GM19023 (cell line): ENCODE results near the gene THAP3.
A peak's percentile ranks its signal among the peaks of the same experiment; 100 is the strongest.

Experiments
- ATAC-seq: cut with Tn5 transposase; IDR thresholded peaks from one replicate; pipeline ENCODE4 v1.9.1; 2021; ENCODE audit warnings: mild to moderate bottlenecking, moderate library complexity; ENCODE audit not compliant: unreplicated experiment

The THAP3 gene

DNA sequence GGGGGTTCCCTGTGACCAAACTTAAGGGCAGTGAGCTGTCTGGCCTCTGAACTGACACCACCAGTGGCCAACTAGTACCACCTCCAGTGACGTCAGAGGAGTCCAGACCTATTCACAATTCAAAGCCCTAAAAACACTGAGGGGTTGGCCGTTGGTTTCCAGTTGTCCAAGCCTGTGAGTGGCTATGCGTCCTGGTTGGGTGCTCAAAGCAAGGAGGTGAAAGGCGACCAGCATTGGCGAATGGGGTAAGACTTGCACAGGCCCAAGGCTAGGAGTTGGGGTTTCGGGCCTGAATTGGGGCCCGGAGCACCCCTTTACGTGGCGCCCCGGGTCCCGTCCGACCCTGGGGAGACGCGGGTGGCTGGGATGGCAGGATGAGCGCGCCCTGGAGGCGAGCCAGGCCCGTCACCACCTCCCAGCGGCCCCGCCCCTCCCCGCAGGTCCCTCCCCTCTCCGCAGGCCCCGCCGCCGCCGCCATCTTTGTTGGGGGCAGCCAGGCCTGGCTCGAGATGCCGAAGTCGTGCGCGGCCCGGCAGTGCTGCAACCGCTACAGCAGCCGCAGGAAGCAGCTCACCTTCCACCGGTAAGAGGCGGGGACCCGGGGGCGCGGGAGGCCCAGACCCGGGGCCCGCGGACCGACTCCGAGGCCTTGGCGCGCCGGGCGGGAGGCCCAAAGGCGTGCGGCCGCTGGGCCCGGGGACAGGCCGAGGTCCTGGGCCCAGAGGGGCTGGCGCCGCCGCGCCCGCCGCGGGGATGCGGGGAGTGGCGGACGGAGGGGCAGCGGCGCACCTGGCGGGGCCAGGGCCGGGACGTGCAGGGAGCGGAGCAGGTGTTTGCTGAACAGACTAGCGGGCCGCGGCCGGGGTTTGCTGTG lies at the start of gene THAP3:
THAP3 (plus strand) TSS at position 159 of the 874 bp plus-strand sequence; CDS start at position 510, 351 bp downstream.
- peak; percentile 87 for ATAC-seq

- no peak for ATAC-seq
Measured at GRCh38 chr1:6577831-6578525, 46.7 kb upstream of the THAP3 start.

DNA sequence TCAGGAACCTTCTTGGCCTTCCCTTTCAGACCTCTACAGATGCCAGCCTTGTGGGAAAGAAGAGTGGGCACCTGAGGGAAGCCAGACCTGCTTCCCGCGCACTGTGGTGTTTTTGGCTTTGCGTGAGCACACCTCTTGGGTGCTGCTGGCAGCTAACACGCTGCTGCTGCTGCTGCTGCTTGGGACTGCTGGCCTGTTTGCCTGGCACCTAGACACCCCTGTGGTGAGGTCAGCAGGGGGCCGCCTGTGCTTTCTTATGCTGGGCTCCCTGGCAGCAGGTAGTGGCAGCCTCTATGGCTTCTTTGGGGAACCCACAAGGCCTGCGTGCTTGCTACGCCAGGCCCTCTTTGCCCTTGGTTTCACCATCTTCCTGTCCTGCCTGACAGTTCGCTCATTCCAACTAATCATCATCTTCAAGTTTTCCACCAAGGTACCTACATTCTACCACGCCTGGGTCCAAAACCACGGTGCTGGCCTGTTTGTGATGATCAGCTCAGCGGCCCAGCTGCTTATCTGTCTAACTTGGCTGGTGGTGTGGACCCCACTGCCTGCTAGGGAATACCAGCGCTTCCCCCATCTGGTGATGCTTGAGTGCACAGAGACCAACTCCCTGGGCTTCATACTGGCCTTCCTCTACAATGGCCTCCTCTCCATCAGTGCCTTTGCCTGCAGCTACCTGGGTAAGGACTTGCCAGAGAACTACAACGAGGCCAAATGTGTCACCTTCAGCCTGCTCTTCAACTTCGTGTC lies 45.9 kb upstream of the THAP3 start:
- ATAC-seq: no peak

GRCh38 chr1:6579374-6580118 lies 45.1 kb upstream of the THAP3 start, which contains the start of gene ZBTB48:
ZBTB48 (plus strand) TSS chr1:6579994; CDS start chr1:6580610, 616 bp downstream.
- peak; percentile 94 for ATAC-seq

GRCh38 chr1:6580119-6580592 lies 44.5 kb upstream of the THAP3 start:
- ATAC-seq: peak; percentile 6

GRCh38 chr1:6580593-6581409 lies 43.9 kb upstream of the THAP3 start:
- ATAC-seq: no peak

DNA sequence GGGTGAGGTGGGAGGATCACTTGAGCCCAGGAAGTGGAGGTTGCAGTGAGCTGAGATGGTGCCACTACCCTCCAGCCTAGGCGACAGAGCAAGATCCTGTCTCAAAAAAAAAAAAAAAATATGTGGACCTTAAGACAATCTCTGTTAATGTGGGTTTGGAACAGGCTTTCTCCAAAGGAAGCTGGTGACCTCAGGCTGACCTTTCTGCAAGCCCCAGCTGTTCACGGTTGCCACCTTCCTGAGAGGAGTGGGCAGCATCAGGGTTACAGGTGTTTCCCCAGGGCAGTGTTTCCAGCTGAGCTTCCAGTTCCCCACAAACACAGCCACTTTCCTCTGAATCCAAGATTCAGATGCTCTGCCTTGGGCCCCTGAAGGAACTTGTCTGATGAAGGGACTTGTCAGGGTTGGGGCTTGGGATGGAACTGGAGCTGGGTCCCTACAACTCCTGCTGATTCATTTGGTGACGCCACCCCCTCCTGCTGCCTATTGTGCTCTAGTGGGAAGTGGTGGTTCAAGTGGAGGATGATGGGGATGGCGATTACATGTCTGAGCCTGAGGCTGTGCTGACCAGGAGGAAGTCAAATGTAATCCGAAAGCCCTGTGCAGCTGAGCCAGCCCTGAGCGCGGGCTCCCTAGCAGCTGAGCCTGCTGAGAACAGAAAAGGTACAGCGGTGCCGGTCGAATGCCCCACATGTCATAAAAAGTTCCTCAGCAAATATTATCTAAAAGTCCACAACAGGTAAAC lies 42.9 kb upstream of the THAP3 start:
- no peak for ATAC-seq

DNA sequence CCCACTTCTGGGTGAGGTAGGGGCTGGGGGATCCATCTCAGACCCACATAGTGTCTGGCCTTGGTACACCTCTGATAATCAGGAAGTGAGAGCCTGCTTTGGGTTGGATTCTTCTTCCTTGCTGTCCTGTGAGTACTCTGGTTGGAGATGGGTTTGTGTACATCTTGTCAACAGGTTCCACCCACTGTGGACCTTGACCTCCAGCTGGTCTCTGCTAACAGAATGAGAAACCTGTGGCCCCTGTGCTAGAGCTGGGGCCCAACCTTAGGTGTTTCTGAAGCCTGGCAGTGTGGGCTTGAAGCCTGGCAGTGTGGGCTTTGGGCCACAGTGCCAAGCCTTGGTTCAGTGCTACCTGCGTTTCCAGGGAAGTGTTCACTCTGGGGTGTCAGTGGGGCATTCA lies 42.3 kb upstream of the THAP3 start:
- no peak for ATAC-seq

- no peak for ATAC-seq
Measured at GRCh38 chr1:6584126-6585080, 40.3 kb upstream of the THAP3 start.

GRCh38 chr1:6585081-6585722 lies 39.5 kb upstream of the THAP3 start:
- ATAC-seq: no peak

GRCh38 chr1:6585841-6586240 lies 38.8 kb upstream of the THAP3 start:
- no peak for ATAC-seq

GRCh38 chr1:6586404-6586816 lies 38.3 kb upstream of the THAP3 start:
- no peak for ATAC-seq

GRCh38 chr1:6587261-6588005 lies 37.2 kb upstream of the THAP3 start:
- no peak for ATAC-seq

- no peak for ATAC-seq
Measured at GRCh38 chr1:6588128-6588892, 36.4 kb upstream of the THAP3 start.

- ATAC-seq: no peak
Measured at GRCh38 chr1:6588893-6589520, 35.7 kb upstream of the THAP3 start.
